ENCODE results near the gene NUDT3. TPM values are rescaled to one million over a fixed set of nuclear protein-coding genes. Genes with fewer than 3 reads are reported as not detected.

NUDT3 gene
- total RNA-seq, 1 experiment from 2014 or later, result 25.2 TPM

- intact Hi-C loops (cut with micrococcal nuclease), result loop anchor here (1.0 to 2.0 kb wide), 3 partner anchors 144 to 360 kb away; partner anchors contain the start of gene NUDT3
- TF ChIP-seq TCF7L2 (IDR thresholded peaks at IDR 0.05; ENCODE audit: borderline replicate concordance, extremely low read depth, insufficient read depth, insufficient read length) (peak; percentile 98), ZFX (IDR thresholded peaks at IDR 0.05) (peak; percentile 51), POLR2AphosphoS5 (IDR thresholded peaks at IDR 0.05; ENCODE audit: low read depth, low read length) (peak; percentile 66), POLR2A (IDR thresholded peaks at IDR 0.05; ENCODE audit: borderline replicate concordance, extremely low read depth, insufficient read depth, insufficient read length) (no peak), SRF (IDR thresholded peaks at IDR 0.05; ENCODE audit: low read depth) (no peak), MAX (IDR thresholded peaks at IDR 0.05) (no peak)
- TF ChIP-seq, protein P1, sequence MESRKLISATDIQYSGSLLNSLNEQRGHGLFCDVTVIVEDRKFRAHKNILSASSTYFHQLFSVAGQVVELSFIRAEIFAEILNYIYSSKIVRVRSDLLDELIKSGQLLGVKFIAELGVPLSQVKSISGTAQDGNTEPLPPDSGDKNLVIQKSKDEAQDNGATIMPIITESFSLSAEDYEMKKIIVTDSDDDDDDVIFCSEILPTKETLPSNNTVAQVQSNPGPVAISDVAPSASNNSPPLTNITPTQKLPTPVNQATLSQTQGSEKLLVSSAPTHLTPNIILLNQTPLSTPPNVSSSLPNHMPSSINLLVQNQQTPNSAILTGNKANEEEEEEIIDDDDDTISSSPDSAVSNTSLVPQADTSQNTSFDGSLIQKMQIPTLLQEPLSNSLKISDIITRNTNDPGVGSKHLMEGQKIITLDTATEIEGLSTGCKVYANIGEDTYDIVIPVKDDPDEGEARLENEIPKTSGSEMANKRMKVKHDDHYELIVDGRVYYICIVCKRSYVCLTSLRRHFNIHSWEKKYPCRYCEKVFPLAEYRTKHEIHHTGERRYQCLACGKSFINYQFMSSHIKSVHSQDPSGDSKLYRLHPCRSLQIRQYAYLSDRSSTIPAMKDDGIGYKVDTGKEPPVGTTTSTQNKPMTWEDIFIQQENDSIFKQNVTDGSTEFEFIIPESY (IDR thresholded peaks at IDR 0.05; ENCODE audit: extremely low read depth, insufficient replicate concordance, low read length), result peak; percentile 9
- TF ChIP-seq, protein P2, sequence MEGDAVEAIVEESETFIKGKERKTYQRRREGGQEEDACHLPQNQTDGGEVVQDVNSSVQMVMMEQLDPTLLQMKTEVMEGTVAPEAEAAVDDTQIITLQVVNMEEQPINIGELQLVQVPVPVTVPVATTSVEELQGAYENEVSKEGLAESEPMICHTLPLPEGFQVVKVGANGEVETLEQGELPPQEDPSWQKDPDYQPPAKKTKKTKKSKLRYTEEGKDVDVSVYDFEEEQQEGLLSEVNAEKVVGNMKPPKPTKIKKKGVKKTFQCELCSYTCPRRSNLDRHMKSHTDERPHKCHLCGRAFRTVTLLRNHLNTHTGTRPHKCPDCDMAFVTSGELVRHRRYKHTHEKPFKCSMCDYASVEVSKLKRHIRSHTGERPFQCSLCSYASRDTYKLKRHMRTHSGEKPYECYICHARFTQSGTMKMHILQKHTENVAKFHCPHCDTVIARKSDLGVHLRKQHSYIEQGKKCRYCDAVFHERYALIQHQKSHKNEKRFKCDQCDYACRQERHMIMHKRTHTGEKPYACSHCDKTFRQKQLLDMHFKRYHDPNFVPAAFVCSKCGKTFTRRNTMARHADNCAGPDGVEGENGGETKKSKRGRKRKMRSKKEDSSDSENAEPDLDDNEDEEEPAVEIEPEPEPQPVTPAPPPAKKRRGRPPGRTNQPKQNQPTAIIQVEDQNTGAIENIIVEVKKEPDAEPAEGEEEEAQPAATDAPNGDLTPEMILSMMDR (IDR thresholded peaks at IDR 0.05 in 2 of 3, conservative IDR thresholded peaks at IDR 0.05 in 1 of 3; ENCODE audit: borderline replicate concordance in 1 of 3, insufficient read depth in 1 of 3, low read depth in 2 of 3, low read length in 2 of 3), result peak in 2 of 3 experiments; percentile 71 to 84; a peak in 4 of 6 replicates
- H2AFZ ChIP-seq (ENCODE audit: low read depth, low read length, poor library complexity, severe bottlenecking), result no peak within 1 kb of the TSS
- peak within 1 kb of the TSS; percentile 100 for H3K4me2 ChIP-seq (ENCODE audit: low read length)
- peaks cover 5% of the 10 kb centered on the region; the same call in 1 of the 2 replicates for H3K79me2 ChIP-seq (ENCODE audit: insufficient read depth, low read length)
- peak within 1 kb of the TSS; percentile 80 to 87 for H3K4me3 ChIP-seq (replicated peaks in 1 of 2; ENCODE audit: low read depth in 1 of 2, low read length in 2 of 2)
- peak within 1 kb of the TSS; percentile 81 for H3K9ac ChIP-seq (ENCODE audit: low read length)
- no TSS peak for BruUV-seq (replicated peaks)
- H3K9me2 ChIP-seq (ENCODE audit: insufficient read depth), result no peaks in the 10 kb centered on the region
- H3K27ac ChIP-seq (ENCODE audit: low read depth, low read length), result peak within 1 kb of the TSS; percentile 95
- DNase-seq (ENCODE audit: low read depth, low spot score) (peak; percentile 89), ATAC-seq (peak; percentile 60)
- CTCF ChIA-PET, result interaction anchor here (0.6 to 4.9 kb wide), 9 partner anchors 53 to 891 kb away, joined by 3 to 69 read pairs (median 7); no protein-coding TSS in a partner anchor
- no peaks in the 10 kb centered on the region for H4K20me1 ChIP-seq (ENCODE audit: insufficient read depth)
- no peaks in the 10 kb centered on the region for H3K9me3 ChIP-seq (ENCODE audit: control insufficient read depth in 1 of 2, insufficient read depth in 1 of 2, low read depth in 1 of 2, low read length in 2 of 2)
- RAD21 ChIA-PET (ENCODE audit: low non-redundant PET in 1 of 2, low total read pairs in 2 of 2, uncharacterized antibody in 2 of 2, unreplicated experiment in 2 of 2), result interaction anchor here (0.5 to 1.9 kb wide), 9 partner anchors 53 to 361 kb away, joined by 3 to 7 read pairs (median 3); no protein-coding TSS in a partner anchor
- H3K36me3 ChIP-seq (ENCODE audit: control insufficient read depth in 1 of 2, insufficient read depth in 2 of 2, low read length in 2 of 2), result peaks cover 0 to 9% of the 10 kb centered on the region in 2 experiments; a peak in 1 of 4 replicates
- POLR2A ChIA-PET, result interaction anchor here (0.9 to 4.9 kb wide), 10 partner anchors 9 to 177 kb away, joined by 3 to 38 read pairs (median 6); partner anchors contain the start of genes HMGA1 and RPS10
- H3K4me1 ChIP-seq (ENCODE audit: control insufficient read depth in 1 of 2, insufficient read depth in 2 of 2, low read length in 2 of 2), result peaks cover 26 to 60% of the 10 kb centered on the region in 2 experiments
- no peaks in the 10 kb centered on the region for H3K27me3 ChIP-seq (ENCODE audit: insufficient read depth, low read length)
Observed at GRCh38 chr6:34248727-34249468, 143.6 kb downstream of the NUDT3 start, which contains the start of gene SMIM29. SMIM29 (minus strand) TSS chr6:34249006; CDS start chr6:34247791, 1,215 bp downstream.

Data from HCT116 (cell line).